AG04450 (cell line): ENCODE measurements around the gene RNASE8. TPM values are rescaled to one million over a fixed set of nuclear protein-coding genes. Genes with fewer than 3 reads are reported as not detected.

Experiments
- CTCF ChIA-PET: fragments of 300-600, 350-600 bp; formaldehyde crosslinking; extraction: SDS; loops from one replicate; lab custom pipeline; 2022; ENCODE audit warnings: antibody characterized with exemption, inconsistent platforms; lab: Charles Lee
- POLR2A ChIA-PET: fragments of 350-600 bp; formaldehyde crosslinking; extraction: SDS; loops from one replicate; lab custom pipeline; 2021; ENCODE audit warnings: antibody characterized with exemption, inconsistent platforms; lab: Yijun Ruan, JAX
- DNase-seq: peaks from one replicate; pipeline ENCODE4 v3.0.0-alpha.2; 2011; ENCODE audit warnings: low read depth, low spot score
- H3K27ac ChIP-seq: one replicate; pipeline ENCODE4 v1.5.1; 2012; ENCODE audit warnings: low read depth, low read length, control low read depth
- H3K27me3 ChIP-seq: one replicate; pipeline ENCODE4 v1.6.0; 2012; ENCODE audit warnings: low read length; ENCODE audit not compliant: control insufficient read depth, insufficient read depth
- H3K4me3 ChIP-seq: 2 replicates; pipeline ENCODE4 v1.5.1; 2011; ENCODE audit warnings: mild to moderate bottlenecking, low read depth, low read length, control low read depth
- H3K9me3 ChIP-seq: 2 replicates; pipeline ENCODE4 v1.5.1; 2012; ENCODE audit warnings: low read length; ENCODE audit not compliant: control insufficient read depth, insufficient read depth
- polyA plus RNA-seq: library from polyadenylated mRNA; depleted of rRNA; stranded (reverse); fragments of >200 nt; gene quantifications from 2 replicates; pipeline ENCODE4 v1.2.3, GENCODE V29; 2011
- TF ChIP-seq, protein P1 (sequence below): IDR thresholded peaks from 2 replicates; pipeline ENCODE4 v1.5.1; 2011; ENCODE audit warnings: low read depth, low read length, control low read depth, inconsistent platforms

RNASE8 gene
- polyA plus RNA-seq, 1 experiment, result not detected

DNA sequence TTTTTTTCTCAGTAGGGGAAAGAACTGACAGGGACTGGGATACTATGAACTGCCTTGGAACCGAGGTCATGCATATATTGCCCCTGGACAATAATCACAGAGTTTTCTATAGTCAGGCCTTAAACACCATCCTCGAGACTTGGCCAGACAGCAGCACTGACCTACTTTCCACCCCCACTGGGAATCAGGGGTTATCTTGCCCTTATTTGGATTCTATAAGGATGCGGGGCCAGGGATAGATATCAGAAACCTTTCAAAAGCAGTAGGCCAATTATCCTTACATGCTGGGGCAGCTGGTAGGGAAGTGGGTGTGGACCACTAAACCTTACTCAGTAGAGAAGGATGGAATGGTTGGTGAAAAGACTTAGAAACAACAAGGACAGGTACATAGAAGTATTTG lies 38.8 kb downstream of the RNASE8 start:
- TF ChIP-seq, protein P1, sequence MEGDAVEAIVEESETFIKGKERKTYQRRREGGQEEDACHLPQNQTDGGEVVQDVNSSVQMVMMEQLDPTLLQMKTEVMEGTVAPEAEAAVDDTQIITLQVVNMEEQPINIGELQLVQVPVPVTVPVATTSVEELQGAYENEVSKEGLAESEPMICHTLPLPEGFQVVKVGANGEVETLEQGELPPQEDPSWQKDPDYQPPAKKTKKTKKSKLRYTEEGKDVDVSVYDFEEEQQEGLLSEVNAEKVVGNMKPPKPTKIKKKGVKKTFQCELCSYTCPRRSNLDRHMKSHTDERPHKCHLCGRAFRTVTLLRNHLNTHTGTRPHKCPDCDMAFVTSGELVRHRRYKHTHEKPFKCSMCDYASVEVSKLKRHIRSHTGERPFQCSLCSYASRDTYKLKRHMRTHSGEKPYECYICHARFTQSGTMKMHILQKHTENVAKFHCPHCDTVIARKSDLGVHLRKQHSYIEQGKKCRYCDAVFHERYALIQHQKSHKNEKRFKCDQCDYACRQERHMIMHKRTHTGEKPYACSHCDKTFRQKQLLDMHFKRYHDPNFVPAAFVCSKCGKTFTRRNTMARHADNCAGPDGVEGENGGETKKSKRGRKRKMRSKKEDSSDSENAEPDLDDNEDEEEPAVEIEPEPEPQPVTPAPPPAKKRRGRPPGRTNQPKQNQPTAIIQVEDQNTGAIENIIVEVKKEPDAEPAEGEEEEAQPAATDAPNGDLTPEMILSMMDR, result no peak
- Histone ChIP-seq H3K9me3 (no peaks in the 10 kb centered on the region; the same call in 1 of the 2 replicates), H3K27me3 (peaks cover 9% of the 10 kb centered on the region), H3K4me3 (no peak overlapping the region), H3K27ac (no peak overlapping the region)
- ChIA-PET POLR2A (interaction anchor here (1.4 kb wide), 1 partner anchor 8 kb away, joined by 8 read pairs; no protein-coding TSS in a partner anchor), CTCF (interaction anchor here (1.4 to 6.9 kb wide), 6 partner anchors 7 to 125 kb away, joined by 5 to 191 read pairs (median 106); partner anchors contain the start of genes ARHGEF40 and TMEM253)
- no peak for DNase-seq

DNA sequence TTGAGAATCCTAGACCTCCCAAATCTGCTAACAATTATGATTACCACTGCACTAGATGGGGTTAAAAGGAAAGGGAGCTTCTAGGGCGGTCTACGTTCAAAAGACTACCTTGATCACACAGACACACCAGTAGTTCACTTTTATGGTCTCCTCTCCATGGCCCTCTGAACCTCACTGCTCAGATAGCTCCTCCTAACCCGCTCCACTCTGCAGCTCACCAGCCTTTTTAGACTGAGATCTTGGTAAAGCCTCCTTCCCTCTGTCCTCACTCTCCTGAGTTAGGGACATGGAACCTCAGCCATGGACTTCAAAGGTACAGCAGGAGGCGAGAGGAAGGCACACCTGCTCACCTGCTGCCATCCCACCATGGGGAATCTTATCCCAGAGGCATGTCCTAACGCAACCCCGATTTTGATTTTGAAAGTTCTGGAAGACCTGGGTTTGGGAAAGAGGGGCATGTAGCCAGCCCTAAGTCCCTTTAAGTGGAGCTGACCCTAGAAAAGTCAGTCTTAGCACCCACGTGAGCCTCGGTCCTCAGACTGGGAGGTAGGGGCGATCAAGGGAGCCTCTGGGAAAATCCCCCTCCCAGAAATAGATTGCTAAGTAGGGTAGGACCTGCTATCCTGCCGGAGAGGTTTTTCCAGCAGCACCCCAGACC lies 39.5 kb downstream of the RNASE8 start:
- TF ChIP-seq, protein P1, result no peak
- no peak for DNase-seq
- peak overlapping the region; percentile 43 for H3K4me3 ChIP-seq
- H3K27me3 ChIP-seq, result peaks cover 9% of the 10 kb centered on the region
- no peaks in the 10 kb centered on the region; the same call in 1 of the 2 replicates for H3K9me3 ChIP-seq
- CTCF ChIA-PET, result interaction anchor here (0.5 to 6.9 kb wide), 8 partner anchors 8 to 612 kb away, joined by 3 to 191 read pairs (median 6); no protein-coding TSS in a partner anchor
- H3K27ac ChIP-seq, result no peak overlapping the region
- POLR2A ChIA-PET, result interaction anchor here (1.3 kb wide), 1 partner anchor 26 kb away, joined by 8 read pairs; no protein-coding TSS in a partner anchor

DNA sequence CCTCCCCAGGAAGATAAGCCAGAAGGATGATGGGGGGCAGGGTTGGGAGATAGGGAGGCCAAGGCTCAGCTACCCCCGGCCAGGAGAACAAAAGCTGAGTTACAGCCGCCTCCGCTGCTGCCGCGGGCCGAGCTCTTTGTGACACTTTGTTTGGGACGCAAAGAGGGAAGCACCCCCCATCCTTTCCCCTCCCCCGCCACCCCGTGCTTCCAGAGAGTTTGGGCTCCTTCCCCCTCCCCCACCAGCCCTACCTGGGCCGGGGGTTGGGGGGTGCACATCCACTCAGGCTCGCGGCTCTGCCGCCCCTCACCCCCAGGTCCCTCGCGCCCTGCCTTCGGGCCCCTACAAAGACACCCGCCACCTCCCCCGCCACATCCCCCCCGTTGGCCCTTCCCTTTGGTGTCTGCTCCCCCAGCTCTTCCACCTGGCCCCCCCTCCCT lies 40.0 kb downstream of the RNASE8 start:
- TF ChIP-seq, protein P1, result no peak
- DNase-seq, result no peak
- CTCF ChIA-PET, result interaction anchor here (0.5 to 6.9 kb wide), 7 partner anchors 8 to 612 kb away, joined by 3 to 191 read pairs (median 5); no protein-coding TSS in a partner anchor
- POLR2A ChIA-PET, result interaction anchor here (1.3 kb wide), 1 partner anchor 26 kb away, joined by 8 read pairs; no protein-coding TSS in a partner anchor
- Histone ChIP-seq H3K27ac (no peak overlapping the region), H3K27me3 (peaks cover 9% of the 10 kb centered on the region), H3K4me3 (peak overlapping the region; percentile 43), H3K9me3 (no peaks in the 10 kb centered on the region; the same call in 1 of the 2 replicates)

DNA sequence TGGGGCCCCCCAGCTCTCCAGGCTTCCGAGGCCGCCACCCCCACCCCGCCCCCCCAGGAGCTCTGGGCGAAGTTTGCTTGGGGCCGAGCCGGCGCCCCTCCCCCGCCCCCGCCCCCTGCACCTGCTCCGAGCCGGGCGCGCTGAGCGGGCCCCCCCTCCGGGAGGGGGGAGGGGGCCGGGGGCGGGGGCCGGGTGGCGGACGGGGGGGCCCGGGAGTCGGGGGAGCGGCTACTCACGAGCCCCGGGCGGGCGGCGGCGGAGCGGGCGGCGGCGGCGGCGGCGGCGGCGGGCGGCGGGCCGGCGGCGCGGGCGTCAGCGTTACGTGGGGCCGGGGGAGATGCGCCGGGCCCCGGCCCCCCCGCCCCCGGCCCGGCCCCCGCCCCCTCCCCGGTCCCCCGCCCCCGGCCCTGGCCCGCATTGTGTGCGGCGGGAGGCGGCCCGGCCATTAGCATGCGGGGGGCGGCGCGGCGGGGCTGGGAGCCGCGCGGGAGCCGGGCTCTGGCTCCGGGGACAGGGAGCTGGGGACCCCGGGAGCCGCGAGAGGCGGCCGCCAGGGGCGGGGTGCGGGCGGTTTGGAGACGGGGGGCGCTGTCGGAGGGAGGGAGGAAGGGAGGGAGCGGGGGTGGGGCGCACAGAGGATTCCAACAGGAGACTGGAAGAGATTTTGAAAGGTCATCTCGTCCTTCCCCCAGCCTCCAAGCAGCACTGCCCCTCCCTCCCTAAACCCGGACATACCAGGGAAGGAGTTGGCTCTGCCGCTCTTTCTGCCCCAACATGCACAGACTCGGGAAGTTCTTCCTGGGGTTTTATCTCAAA lies 40.7 kb downstream of the RNASE8 start, which contains the start of gene ZNF219:
Gene ZNF219 (minus strand): TSS at position 580 of the 816 bp plus-strand sequence. CDS start 5,064 bp downstream, outside the sequence.
- no peak for DNase-seq
- H3K27me3 ChIP-seq, result peaks cover 9% of the 10 kb centered on the region
- peak within 1 kb of the TSS; percentile 73 for H3K4me3 ChIP-seq
- no peak within 1 kb of the TSS for H3K27ac ChIP-seq
- ChIA-PET POLR2A (interaction anchor here (1.3 kb wide), 1 partner anchor 27 kb away, joined by 8 read pairs; no protein-coding TSS in a partner anchor), CTCF (interaction anchor here (0.5 to 6.9 kb wide), 4 partner anchors 9 to 374 kb away, joined by 3 to 191 read pairs (median 5); no protein-coding TSS in a partner anchor)
- H3K9me3 ChIP-seq, result no peaks in the 10 kb centered on the region
- TF ChIP-seq, protein P1, result no peak
